HG02981 (cell line): ENCODE results near the gene CCDC93.

Experiments used
- ATAC-seq: cut with Tn5 transposase; IDR thresholded peaks from one replicate; pipeline ENCODE4 v1.9.1; 2021; ENCODE audit warnings: mild to moderate bottlenecking, moderate library complexity; ENCODE audit not compliant: unreplicated experiment

CCDC93 gene

DNA sequence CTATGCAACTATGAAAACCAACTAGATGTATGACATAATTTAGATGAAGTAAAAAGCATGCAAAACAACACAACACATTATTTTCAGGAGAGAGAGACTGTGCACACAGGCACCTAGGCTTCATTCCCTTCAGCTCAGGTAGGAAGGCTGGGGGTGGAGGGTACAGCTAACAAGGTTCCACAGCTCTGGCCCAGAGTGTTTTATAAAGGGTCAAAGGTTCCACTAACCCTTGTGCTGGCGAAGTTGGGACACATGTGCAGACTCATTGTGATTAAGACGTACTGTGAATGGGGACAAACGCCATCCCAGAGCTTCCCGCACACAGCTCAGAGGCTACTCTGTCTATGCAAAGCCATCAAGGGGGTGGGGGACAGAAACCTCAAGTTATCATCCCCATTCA is 19.1 kb downstream of the CCDC93 start:
- ATAC-seq = no peak

DNA sequence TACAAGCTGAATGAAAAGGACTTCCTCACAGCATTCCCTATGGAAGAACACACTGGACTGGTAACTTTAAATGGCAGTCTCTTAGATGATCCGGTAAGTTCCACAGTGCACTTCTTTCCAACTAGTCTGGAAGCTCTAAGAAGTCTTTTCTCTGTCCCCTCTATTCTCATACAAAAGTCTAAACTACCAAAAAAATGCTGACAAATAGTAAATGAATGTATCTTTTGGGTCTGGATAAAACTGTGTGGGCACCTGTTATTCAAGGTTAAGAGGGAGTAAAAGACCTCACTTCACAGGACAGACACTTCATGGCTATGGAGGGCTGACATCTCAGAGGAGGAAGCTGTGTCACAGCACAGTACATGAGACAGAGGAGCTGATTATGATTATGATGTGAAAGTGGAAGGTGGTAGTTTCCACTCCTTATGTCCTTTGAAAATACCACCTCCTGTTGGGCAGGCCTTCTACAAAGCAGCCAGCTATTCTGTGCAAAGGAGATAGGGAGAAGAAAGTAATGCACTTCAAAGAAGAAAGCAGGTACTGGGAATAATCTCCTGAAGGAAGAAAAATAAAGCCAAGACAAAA is 23.9 kb downstream of the CCDC93 start:
- no peak for ATAC-seq

DNA sequence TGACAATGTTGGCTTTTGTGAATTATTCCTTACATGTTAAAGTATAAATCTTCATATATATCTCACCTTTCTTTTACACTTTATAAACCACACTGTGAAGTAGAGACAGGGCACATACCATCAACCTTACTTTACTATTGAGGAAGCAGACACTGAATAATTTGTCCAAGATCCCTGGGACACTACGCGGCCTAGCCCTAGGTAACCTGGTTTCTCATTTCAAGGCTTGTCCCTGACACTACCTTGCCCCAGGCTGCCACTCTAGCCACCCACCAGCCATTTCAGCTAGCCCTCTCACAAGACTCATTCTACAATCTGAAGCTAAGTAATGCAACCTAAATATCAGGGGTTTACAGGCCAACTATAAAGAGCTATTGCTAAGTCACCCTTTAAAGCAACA is 26.7 kb downstream of the CCDC93 start:
- ATAC-seq = no peak

DNA sequence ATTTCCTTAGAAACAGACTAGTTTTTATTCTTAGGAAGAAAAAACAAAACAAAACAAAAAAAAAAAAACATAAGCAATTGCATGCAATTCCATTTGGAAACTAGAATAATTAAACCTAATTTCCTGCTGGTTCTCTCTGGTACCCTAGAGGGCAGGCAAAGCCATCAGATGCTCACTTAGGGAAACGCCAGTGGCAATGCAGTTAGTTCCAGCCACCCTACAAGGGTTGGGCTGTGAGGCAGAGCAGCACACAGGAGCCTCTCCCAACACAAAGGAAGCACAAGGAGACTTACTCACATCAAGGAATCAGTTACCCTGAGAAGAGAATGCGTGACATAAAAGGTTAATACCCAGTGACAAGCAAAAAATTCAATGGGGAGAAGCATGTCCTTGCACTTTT is 28.8 kb downstream of the CCDC93 start:
- ATAC-seq = no peak

DNA sequence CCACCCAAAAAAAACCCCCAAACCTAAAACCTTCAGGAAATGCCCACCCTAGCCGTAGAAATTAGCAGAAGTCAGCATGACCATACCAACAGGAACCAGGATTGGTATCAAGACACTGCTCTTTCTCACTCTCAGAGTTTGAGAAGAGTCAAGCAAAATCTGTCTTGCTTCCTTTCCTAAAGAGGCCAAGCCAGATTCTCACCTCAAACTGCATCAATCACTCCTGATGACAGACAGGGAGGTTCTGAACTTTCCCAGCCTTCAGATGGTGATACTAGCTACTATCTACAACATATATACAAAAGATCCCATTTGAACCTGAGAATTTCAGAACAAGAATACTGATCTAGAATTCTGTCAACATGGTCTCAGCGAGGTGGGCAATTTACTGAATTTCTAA is 29.7 kb downstream of the CCDC93 start:
- ATAC-seq = no peak

DNA sequence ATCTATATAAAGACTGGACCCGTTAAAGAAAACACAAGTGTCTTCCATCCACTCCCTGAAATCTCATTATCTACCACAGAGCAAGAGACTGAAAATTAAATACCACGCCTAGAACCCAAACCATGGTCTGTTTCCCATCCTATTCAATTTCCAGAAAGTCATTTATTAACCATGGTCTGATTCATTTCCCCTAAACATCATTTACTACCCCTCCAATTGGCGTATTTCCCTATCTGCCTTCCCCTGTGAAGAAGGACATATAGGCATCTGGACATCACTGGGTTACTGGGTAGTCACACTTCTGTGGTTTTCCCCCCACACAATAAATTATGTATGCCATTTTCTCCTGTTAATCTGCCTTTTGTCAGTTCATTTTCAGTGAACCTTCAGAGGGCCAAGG is 30.8 kb downstream of the CCDC93 start:
- ATAC-seq = no peak

DNA sequence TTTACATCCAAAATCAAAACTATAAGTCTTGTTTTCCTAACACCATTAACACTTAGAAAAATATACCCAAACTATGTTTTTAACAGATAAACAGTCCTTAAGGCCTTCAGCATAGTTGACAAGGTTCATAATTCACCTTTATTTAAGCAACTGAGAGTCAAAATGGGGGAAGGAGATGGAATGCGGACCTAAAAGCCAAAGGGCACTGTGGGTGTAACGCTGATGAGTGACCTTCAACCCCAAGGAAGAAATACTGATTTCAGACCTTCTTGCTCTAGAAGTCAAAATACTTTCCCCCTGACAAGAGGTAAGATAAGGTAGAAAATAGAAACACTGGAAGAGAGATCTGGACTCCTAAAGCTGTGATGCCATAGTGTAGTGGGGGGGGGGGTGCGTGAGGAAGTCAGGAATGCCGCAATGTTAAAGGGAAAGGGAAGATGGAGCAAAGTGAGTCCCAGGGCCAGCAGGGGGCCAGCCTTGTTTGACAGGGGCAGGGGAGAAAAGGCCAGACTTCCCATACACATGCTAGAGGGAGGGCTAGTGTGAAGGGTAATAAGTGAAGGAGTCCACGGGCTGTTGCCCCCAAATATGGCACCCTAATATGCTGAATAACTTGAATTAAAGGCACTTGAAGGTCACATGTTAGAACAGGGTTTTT is 31.4 kb downstream of the CCDC93 start:
- ATAC-seq = no peak

DNA sequence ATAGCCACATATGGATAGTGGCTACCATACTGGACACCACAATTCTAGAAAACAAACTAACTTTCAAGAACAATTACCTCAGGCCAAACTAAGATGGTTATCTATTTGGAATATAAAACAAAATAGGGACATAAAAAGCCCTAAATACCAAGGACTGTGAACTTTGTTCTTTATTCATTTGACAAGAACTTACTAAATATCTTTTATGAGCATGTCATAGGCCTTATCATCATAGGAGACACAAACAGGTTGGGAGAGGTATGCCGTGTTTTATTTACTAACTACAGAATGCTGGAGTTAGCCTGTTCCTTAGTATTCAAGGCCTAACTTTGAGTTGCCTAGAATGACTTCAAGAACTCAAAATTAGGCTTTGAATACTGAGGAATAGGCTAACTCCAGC is 32.1 kb downstream of the CCDC93 start:
- ATAC-seq = no peak

DNA sequence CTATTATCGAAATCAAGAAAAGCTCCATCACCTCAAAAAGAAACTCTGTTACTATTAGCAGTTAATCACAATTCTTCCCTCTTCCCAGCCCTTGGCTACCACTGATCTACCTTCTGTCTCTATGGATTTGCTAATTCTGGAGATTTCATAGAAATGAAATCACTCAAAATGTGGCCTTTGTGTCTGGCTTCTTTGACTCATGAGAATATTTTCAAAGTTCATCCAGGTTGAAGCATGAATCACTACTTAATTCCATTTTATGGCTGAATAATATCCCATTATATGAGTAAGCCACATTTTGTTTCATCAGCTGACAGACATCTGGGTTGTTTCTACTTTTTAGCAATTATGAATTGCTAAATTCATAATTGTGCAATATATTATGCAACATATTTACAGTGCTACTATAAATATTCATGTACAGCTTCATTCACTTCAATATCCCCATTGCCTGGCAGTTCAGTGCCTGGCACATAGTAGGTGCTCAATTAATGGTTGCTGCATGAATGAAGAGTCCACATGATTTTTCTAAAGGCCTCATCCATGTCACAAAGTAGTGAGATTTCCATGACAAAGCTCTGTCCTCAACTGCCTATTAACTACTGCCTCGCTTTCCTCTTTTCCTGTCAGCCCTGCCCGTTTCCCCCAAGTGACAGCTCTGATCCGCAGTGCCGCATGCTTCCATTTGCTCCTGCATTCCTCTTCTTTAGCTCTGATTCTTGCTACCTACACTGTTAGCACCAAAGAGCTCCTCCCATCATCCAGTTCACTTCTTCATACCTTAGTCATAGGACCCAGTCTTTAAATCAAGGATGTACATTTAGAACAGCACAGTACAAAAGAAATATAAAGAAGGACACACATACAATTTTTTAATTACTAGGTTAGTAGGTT is 32.8 kb downstream of the CCDC93 start:
- no peak for ATAC-seq

DNA sequence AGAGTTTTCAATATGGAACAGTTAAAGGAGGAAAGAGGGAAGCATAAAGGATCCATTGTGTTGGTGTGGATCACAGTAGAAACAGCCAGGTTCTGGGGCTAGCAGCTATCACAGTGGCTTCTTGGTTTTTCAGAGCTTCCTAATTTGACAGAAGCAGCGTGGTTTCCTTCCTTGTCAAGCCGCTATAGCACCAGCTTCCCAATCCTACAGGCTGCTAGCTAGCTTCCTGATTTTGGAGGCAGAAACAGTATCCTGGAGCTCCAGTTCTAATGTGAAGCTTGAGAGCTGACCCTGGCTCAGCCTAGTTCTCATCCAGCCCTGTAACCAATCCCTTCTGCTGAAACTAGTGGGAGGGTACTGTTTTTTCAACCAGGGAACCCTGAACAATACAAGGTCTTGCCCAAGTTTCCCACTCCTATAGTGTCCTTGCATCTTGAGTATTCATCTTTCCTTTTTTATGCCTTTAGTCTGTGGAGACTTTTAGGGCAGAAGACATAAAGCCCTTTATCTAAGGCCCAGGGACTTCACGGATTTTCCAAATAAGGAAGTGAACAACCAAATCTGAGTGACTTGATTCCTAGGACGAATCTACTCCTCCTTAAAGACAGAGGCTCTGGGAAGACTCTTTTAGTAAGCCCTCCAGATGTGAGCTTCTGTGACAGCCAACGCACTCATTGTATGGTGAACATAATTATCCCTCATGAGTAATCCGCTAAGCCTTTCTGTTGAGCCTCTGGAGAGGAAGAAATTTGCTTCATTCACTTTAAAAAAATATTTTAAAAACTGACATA is 33.8 kb downstream of the CCDC93 start:
- no peak for ATAC-seq

DNA sequence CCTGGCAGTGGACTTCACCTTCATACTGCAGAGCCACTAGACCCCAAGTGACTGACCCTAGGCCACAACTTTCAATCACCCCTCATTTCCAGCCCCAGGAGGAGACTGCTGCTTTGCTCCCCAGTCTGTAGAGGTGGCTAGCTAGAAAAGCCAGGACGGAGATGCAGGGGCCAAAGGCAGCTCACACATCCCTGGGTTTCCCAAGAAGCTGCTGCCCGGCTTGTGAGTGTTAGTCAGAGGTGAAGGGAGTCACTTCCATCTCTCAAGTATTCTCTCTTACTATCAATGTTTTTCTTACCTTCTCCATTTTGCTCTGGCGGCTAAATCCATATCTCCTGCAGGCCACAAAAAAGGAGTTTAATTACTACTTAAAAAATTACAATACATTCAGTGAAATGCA is 36.2 kb downstream of the CCDC93 start:
- ATAC-seq = no peak

DNA sequence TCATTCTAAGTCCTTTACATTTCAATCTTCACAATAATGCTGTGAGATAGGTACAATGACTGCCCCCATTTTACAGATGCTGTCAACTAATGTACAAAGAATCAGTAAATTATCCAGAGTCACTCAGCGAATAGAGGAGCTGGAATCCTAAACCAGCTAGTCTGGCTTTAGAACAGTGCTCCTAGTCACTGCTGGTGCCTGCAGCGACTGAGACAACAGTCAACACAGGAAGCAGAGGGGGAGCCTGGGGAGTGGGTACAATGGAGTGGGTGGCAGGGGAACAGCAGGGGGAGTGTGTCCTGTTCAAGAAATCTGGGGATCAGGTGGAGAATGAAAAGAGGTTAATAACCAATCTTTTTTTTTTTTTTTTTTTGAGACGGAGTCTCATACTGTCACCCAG is 37.3 kb downstream of the CCDC93 start:
- ATAC-seq = no peak

DNA sequence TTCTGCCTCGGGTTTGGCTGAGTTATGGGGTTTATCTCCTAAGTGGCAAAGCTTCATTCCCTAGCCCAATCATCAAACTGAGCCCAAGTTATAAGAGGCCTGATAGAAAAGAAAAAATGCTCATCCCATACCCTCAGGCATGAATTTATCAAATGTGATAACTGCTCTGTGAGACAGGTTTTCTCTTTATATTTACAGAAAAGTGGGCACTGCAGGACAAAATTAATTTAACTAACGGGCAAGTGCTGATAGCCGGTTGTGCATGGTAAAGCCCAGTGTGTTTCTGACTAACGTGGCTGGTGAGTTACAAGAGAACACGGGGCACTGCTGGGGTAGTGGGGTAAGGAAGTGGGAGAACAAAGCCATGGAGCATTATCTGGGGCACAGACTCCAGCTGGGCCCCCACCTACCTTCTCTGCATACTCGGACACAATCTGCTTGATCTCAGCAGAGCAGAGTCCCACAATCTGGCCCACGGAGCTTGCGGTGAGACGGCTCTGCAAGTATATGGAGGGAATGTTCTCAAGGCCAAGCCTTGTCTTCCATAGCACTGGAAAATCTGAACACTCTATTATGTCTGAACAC is 40.3 kb downstream of the CCDC93 start:
- no peak for ATAC-seq

DNA sequence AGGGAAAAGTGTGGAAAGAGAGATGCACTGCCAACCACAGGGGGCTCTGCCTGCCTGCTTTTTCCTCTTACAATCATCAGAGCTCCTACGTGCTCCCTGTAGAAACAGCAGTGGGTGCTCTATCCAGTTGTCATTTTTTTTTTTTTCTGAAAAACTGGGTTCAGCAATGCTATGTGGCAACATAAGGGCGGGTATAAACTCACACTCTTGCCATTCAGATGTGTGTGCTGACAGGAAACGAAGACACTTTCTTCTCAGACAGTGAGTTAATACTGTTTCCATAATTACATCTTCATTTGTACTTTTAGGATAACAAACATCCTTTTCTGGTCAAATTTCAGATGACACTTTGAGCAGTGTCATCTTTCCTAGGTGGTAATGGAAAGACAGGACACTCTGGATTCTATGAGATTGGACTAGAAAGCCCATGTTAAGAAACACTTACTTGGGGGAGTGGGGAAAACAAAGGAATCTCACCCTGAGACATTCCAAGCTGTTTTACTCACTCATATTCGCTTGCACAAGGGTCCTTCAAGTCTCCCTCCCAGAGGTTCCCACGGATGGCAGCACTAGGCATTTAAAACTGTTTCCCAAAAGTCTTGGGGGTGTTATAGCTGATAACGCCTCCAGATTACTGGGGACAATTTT is 41.3 kb downstream of the CCDC93 start:
- ATAC-seq = no peak

DNA sequence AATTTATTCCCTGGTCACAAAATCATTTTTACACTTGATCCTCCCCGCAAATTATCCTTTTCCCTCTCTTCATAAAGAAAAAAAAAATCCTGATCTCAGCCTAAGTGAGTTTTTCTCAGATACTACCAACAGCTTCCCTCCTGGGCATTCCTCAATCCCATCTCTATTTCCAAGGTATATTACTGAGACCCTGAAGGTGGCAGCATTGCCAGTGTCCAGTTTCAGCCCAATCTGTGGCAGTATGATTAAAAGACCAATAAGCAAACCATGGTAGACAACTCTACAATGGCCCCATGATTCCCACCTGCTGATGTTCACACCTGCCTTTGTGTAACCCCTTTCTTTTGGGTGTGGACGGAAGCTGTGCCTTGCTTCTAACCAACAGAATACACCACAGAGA is 45.1 kb downstream of the CCDC93 start:
- no peak for ATAC-seq

DNA sequence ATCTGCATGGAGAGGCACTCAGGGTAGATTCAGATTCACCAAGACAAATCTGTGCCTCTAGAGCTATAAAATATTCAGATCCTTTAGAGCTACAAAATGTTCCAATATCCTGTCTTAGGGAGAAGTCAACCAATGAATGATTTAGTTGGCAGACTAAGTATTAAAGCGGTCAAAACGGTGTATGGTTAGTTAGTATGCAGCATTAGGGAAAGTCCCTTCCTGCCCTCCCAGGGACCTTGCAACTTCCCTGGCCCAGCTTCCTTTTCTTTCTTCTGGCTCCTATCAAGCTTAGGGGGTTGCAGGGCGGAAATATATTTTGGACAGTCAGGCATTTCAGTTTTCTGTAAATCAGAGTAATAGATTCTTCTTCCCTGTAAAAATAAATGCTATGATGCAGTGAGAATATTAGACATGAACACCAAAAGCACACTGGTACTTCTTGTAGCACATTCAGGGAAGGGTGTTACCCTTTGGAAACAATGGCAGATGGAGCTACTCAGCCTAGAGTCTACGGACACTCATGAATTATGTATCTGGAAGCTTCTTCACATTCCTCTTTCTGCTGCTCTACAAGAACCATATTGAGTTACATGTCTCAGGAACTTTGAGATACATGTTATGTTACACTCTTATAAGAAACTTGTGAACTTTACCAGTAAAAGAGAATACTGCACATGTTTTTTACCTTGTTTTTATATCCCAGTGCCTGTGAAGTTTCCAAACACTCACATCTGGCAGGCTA is 45.7 kb downstream of the CCDC93 start:
- no peak for ATAC-seq

DNA sequence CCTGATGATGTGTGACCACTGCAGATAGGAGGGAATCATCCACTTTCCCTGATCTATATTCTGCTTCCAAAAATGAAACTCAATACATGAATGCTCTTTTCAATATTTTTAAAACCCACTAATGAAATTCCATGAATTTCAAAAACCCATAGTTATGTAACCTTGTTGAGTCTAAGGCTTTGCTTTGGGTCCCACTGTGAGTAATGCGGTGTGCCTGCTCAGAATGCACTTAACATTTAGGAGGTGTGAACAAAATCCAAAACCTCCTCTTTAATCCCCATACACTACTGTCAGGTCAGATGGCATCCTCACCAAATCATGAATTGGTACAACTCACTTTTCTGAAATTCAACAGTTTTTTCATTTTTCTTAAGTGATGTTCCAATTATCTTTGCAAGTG is 50.4 kb downstream of the CCDC93 start:
- ATAC-seq = no peak

DNA sequence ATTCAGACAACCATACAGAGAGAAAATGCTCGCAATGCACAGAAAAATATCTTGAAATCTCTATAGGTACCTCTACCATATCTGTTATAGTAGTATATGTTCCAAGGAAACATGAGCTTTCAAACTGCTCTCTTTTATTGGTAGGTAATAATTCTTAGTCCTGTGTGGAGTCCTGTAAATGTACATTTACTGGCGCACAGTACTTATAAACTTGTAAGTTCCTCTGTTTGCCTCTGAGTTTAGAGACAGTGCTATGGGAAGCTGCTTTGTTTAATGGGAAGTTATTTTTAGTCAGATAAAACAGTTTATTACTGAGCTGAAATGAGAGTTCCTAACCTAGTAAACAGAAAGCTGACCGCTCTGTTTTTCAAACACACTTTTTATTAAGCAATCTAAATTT is 52.7 kb downstream of the CCDC93 start:
- ATAC-seq = no peak

DNA sequence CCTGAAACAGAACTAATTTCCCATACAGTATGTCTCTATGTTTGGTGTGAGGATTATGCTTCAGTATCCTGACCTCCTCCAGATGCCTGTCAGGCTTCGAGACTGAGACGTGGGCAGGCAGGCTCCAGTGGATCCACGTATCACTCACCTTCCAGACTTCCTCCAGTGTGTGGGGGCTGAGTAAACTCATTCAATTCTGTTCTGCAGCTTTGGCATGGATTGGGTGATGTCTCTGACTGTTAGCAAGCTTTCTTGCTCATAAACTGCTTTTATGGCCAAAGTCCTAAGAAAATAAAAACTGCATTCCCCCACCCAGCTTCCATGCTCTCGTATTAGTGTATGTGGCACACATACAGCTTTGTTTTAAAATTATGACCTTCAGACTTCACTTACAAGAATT is 53.6 kb downstream of the CCDC93 start:
- ATAC-seq = no peak

DNA sequence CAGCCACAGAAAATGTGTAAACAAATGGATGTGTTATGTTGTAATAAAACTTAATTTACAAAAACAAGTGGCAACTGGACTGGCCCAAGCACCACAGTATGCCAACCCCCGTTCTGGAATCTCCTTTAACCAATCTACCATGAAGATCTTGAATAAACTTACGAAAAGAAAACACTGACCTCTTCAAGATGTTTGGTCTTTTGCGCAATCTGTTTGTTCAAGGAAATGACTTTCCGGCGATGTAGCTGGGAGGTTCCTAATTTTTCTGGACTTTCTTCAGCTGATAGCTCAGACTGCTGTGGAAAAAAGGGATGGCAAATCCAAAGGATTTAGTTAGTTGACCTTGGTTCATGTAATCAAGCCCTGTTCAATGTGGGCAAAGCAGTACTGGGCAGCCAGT is 55.7 kb downstream of the CCDC93 start:
- no peak for ATAC-seq
